ENCODE measurements around the gene CDK9.

CDK9 gene

GRCh38 chr9:127790094-127790855 lies 4.4 kb downstream of the CDK9 start:
- Histone ChIP-seq H3K36me3 (ENCODE audit: control insufficient read depth, insufficient read depth, low read length) (peaks cover 41% of the 10 kb centered on the region), H3K4me3 (ENCODE audit: insufficient read depth, low read depth, low read length) (no peak overlapping the region), H3K27me3 (ENCODE audit: control insufficient read depth, insufficient read depth, low read length, poor library complexity, severe bottlenecking) (no peaks in the 10 kb centered on the region), H3K27ac (ENCODE audit: insufficient read depth, low read depth, low read length, poor library complexity, severe bottlenecking) (no peak overlapping the region), H3K4me1 (ENCODE audit: control insufficient read depth, insufficient read depth, low read length) (peaks cover 7% of the 10 kb centered on the region), H3K9me3 (ENCODE audit: control insufficient read depth, low read length) (no peaks in the 10 kb centered on the region)
- 90 to 93% methylated on average over 9 of the region's 9 CpGs for WGBS, 2 experiments

DNA sequence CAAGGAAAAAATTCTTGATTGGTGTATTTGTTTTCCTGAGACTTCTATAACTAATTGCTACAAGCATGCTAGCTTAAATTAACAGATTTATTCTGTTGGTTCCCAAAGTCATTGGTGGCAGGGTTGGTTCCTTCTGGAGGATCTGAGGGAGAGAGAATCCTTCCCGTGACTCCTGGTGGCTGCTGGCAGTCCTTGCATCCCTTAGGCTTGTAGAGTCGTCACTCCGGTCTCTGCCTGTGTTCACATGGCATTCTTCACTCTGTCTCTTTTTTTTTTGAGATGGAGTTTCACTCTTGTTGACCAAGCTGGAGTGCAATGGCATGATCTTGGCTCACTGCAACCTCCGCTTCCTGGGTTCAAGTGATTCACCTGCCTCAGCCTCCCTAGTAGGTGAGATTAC lies 5.3 kb downstream of the CDK9 start:
- Histone ChIP-seq H3K27ac (ENCODE audit: insufficient read depth, low read depth, low read length, poor library complexity, severe bottlenecking) (no peak overlapping the region), H3K9me3 (ENCODE audit: control insufficient read depth, low read length) (no peaks in the 10 kb centered on the region), H3K36me3 (ENCODE audit: control insufficient read depth, insufficient read depth, low read length) (peaks cover 41% of the 10 kb centered on the region), H3K27me3 (ENCODE audit: control insufficient read depth, insufficient read depth, low read length, poor library complexity, severe bottlenecking) (no peaks in the 10 kb centered on the region), H3K4me1 (ENCODE audit: control insufficient read depth, insufficient read depth, low read length) (peaks cover 7% of the 10 kb centered on the region), H3K4me3 (ENCODE audit: insufficient read depth, low read depth, low read length) (no peak overlapping the region)
- 92 to 95% methylated on average over 4 of the region's 4 CpGs for whole genome bisulfite sequencing, 2 experiments

- Histone ChIP-seq H3K27ac (ENCODE audit: insufficient read depth, low read depth, low read length, poor library complexity, severe bottlenecking) (no peak overlapping the region), H3K4me3 (ENCODE audit: insufficient read depth, low read depth, low read length) (no peak overlapping the region), H3K27me3 (ENCODE audit: control insufficient read depth, insufficient read depth, low read length, poor library complexity, severe bottlenecking) (no peaks in the 10 kb centered on the region), H3K4me1 (ENCODE audit: control insufficient read depth, insufficient read depth, low read length) (no peaks in the 10 kb centered on the region), H3K9me3 (ENCODE audit: control insufficient read depth, low read length) (no peaks in the 10 kb centered on the region), H3K36me3 (ENCODE audit: control insufficient read depth, insufficient read depth, low read length) (peaks cover 38% of the 10 kb centered on the region)
- WGBS, 2 experiments, result 95% methylated on average over 7 of the region's 7 CpGs
These were observed 6.7 kb downstream of the CDK9 start for GRCh38 chr9:127792417-127793031.

DNA sequence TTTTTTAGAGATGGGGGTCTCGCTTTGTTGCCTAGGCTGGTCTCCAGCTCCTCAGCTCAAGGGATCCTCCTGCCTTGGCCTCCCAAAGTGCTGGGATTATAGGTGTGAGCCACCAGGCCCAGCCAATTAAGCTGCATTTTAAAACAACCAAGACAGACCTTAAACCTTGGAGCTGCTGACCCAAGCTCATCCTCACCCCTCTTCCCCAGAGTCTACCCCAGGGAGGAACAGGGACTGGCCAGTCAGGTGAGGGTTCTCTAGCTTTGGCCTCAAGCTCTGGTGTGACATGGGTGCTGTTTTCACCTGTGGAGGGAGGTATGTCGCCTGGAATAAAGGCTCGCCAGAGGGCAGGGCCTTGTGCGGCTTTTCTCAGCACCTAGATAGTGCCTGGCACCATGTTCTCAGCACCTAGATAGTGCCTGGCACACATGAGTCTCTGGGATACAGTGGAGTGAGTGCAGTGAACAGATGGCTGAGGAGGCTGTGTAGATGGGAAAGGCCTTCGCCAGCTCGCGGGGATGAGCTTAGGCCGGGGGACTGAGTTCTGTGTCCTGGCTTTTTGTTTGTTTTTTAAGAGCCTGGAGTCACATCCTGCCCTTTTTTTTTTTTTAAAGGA lies 7.4 kb downstream of the CDK9 start:
- no peaks in the 10 kb centered on the region for H3K27me3 ChIP-seq (ENCODE audit: control insufficient read depth, insufficient read depth, low read length, poor library complexity, severe bottlenecking)
- H3K36me3 ChIP-seq (ENCODE audit: control insufficient read depth, insufficient read depth, low read length), result peaks cover 31% of the 10 kb centered on the region
- H3K4me1 ChIP-seq (ENCODE audit: control insufficient read depth, insufficient read depth, low read length), result no peaks in the 10 kb centered on the region
- WGBS, 2 experiments, result 94% methylated on average over 8 of the region's 8 CpGs
- H3K4me3 ChIP-seq (ENCODE audit: insufficient read depth, low read depth, low read length), result no peak overlapping the region
- H3K9me3 ChIP-seq (ENCODE audit: control insufficient read depth, low read length), result no peaks in the 10 kb centered on the region
- no peak overlapping the region for H3K27ac ChIP-seq (ENCODE audit: insufficient read depth, low read depth, low read length, poor library complexity, severe bottlenecking)

- Histone ChIP-seq H3K9me3 (ENCODE audit: control insufficient read depth, low read length) (no peaks in the 10 kb centered on the region), H3K27me3 (ENCODE audit: control insufficient read depth, insufficient read depth, low read length, poor library complexity, severe bottlenecking) (no peaks in the 10 kb centered on the region), H3K4me3 (ENCODE audit: insufficient read depth, low read depth, low read length) (no peak overlapping the region), H3K27ac (ENCODE audit: insufficient read depth, low read depth, low read length, poor library complexity, severe bottlenecking) (no peak overlapping the region), H3K36me3 (ENCODE audit: control insufficient read depth, insufficient read depth, low read length) (peaks cover 21% of the 10 kb centered on the region), H3K4me1 (ENCODE audit: control insufficient read depth, insufficient read depth, low read length) (no peaks in the 10 kb centered on the region)
- WGBS, 2 experiments, result 89 to 92% methylated on average over 14 of the region's 14 CpGs
These were observed 8.4 kb downstream of the CDK9 start for GRCh38 chr9:127794001-127794791.

GRCh38 chr9:127796225-127796813 lies 10.5 kb downstream of the CDK9 start:
- 91 to 93% methylated on average over 8 of the region's 8 CpGs for WGBS, 2 experiments

GRCh38 chr9:127796852-127797370 lies 11.1 kb downstream of the CDK9 start:
- WGBS, 2 experiments, result 84 to 87% methylated on average over 11 of the region's 11 CpGs
- H3K27ac ChIP-seq (ENCODE audit: insufficient read depth, low read depth, low read length, poor library complexity, severe bottlenecking), result no peak overlapping the region
- H3K27me3 ChIP-seq (ENCODE audit: control insufficient read depth, insufficient read depth, low read length, poor library complexity, severe bottlenecking), result no peaks in the 10 kb centered on the region
- H3K9me3 ChIP-seq (ENCODE audit: control insufficient read depth, low read length), result no peaks in the 10 kb centered on the region
- H3K4me1 ChIP-seq (ENCODE audit: control insufficient read depth, insufficient read depth, low read length), result peaks cover 1% of the 10 kb centered on the region
- H3K4me3 ChIP-seq (ENCODE audit: insufficient read depth, low read depth, low read length), result no peak overlapping the region
- H3K36me3 ChIP-seq (ENCODE audit: control insufficient read depth, insufficient read depth, low read length), result no peaks in the 10 kb centered on the region

More at GRCh38 chr9:127796225-127796813, 10.5 kb downstream of the CDK9 start:
- Histone ChIP-seq H3K27me3 (ENCODE audit: control insufficient read depth, insufficient read depth, low read length, poor library complexity, severe bottlenecking) (no peaks in the 10 kb centered on the region), H3K9me3 (ENCODE audit: control insufficient read depth, low read length) (no peaks in the 10 kb centered on the region), H3K4me1 (ENCODE audit: control insufficient read depth, insufficient read depth, low read length) (no peaks in the 10 kb centered on the region), H3K36me3 (ENCODE audit: control insufficient read depth, insufficient read depth, low read length) (peaks cover under 1% of the 10 kb centered on the region), H3K4me3 (ENCODE audit: insufficient read depth, low read depth, low read length) (no peak overlapping the region), H3K27ac (ENCODE audit: insufficient read depth, low read depth, low read length, poor library complexity, severe bottlenecking) (no peak overlapping the region)

DNA sequence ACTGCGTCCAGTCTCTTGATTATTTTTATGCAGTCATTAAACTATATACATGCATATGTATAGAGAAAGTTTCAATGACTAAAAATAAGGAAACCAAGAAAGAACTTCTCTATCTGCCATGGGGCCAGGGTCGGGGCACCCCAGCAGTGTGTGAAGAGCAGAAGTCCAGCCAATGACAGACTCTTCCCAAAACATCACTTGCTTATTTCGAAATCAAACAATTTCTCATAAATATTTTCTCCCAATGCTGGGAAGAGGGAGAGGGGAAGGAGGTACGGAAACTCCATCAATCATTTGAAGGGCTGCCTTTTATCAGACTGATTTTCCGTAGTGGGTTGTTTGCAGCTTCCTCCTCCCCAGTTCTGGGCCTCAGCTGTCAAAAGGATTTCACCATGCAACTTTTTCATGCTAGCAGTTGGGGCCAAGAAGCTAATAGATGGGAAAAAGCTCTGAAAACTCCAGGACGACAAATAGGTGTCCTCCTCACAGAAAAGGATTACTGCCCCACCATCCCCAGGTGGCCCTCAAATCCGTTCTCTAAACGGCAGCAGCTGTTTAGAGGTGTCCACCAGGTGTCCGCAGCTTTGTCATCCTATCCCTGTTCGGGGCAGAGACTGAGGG lies 16.2 kb downstream of the CDK9 start:
- WGBS, 2 experiments, result 19 to 33% methylated on average over 8 to 10 of the region's 10 CpGs
- H3K27me3 ChIP-seq (ENCODE audit: control insufficient read depth, insufficient read depth, low read length, poor library complexity, severe bottlenecking), result no peaks in the 10 kb centered on the region
- H3K9me3 ChIP-seq (ENCODE audit: control insufficient read depth, low read length), result no peaks in the 10 kb centered on the region
- peak overlapping the region; percentile 72 for H3K27ac ChIP-seq (ENCODE audit: insufficient read depth, low read depth, low read length, poor library complexity, severe bottlenecking)
- peaks cover 12% of the 10 kb centered on the region for H3K4me1 ChIP-seq (ENCODE audit: control insufficient read depth, insufficient read depth, low read length)
- H3K4me3 ChIP-seq (ENCODE audit: insufficient read depth, low read depth, low read length), result peak overlapping the region; percentile 76
- no peaks in the 10 kb centered on the region for H3K36me3 ChIP-seq (ENCODE audit: control insufficient read depth, insufficient read depth, low read length)

DNA sequence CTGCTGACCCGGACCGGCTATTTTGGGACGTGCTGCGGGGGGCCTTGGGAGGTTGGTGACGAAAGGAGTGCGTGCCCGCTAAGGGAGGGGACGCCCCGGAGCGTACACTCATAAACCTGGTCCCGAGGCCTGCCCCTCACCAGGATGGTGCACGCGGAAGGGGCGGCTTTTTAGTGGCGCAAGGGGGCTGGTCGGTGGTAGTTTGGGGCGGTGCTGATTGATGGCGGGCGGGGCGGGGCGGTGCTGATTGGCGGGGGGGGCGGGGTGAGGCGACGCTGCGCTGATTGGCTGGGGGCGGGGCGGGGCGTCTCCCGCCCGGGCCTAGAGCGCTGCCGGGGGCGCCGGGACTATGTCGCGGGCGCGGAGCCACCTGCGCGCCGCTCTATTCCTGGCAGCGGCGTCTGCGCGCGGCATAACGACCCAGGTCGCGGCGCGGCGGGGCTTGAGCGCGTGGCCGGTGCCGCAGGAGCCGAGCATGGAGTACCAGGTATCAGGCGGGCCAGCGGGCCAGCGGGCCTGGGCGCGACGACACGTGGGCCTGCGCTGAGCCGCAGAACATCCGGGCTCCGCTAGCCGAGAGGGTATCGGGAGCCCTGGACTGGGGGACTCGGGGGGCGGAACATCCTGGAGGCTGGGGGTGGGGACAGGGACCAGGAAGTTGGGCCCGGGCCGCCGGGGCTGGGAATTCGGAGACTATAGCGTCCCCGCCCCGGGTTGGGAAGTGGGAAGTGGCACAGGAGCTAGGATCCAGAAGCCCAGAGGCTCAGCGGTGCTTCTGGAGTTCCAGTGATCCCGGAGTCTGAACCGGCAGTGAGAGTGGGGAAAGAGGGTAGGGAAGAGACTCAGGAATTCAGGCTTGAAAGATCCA lies 17.0 kb downstream of the CDK9 start, which contains the start of gene FPGS:
TSS of gene FPGS (plus strand) at position 307 of the 868 bp plus-strand sequence. CDS start at position 350, 43 bp downstream.
- Histone ChIP-seq H3K4me1 (ENCODE audit: control insufficient read depth, insufficient read depth, low read length) (peaks cover 12% of the 10 kb centered on the region), H3K4me3 (ENCODE audit: insufficient read depth, low read depth, low read length) (peak within 1 kb of the TSS; percentile 76), H3K36me3 (ENCODE audit: control insufficient read depth, insufficient read depth, low read length) (no peaks in the 10 kb centered on the region), H3K27ac (ENCODE audit: insufficient read depth, low read depth, low read length, poor library complexity, severe bottlenecking) (peak within 1 kb of the TSS; percentile 72), H3K27me3 (ENCODE audit: control insufficient read depth, insufficient read depth, low read length, poor library complexity, severe bottlenecking) (no peaks in the 10 kb centered on the region), H3K9me3 (ENCODE audit: control insufficient read depth, low read length) (no peaks in the 10 kb centered on the region)
- 0 to 1% methylated on average over 80 to 83 of the region's 83 CpGs for WGBS, 2 experiments
